Mucosa of stomach (tissue), 1 donor: ENCODE data around the gene MOGAT1.

Experiments
- H3K27me3 ChIP-seq: one replicate; pipeline ENCODE4 v1.7.0; 2013; ENCODE audit warnings: mild to moderate bottlenecking, low read length; ENCODE audit not compliant: control insufficient read depth, insufficient read depth
- H3K36me3 ChIP-seq: one replicate; pipeline ENCODE4 v1.7.0; 2013; ENCODE audit warnings: low read length; ENCODE audit not compliant: control insufficient read depth, insufficient read depth
- H3K4me1 ChIP-seq: one replicate; pipeline ENCODE4 v1.7.0; 2013; ENCODE audit warnings: mild to moderate bottlenecking, low read length; ENCODE audit not compliant: control insufficient read depth, insufficient read depth
- H3K4me3 ChIP-seq: one replicate; pipeline ENCODE4 v1.7.0; 2013; ENCODE audit warnings: low read length
- H3K9ac ChIP-seq: one replicate; pipeline ENCODE4 v1.7.0; 2013; ENCODE audit warnings: mild to moderate bottlenecking, low read length, moderate library complexity
- H3K9me3 ChIP-seq: one replicate; pipeline ENCODE4 v1.7.0; 2013; ENCODE audit warnings: mild to moderate bottlenecking, low read length, moderate library complexity; ENCODE audit not compliant: control insufficient read depth
- donor health status: Pancreatic carcinoma.

Gene MOGAT1

DNA sequence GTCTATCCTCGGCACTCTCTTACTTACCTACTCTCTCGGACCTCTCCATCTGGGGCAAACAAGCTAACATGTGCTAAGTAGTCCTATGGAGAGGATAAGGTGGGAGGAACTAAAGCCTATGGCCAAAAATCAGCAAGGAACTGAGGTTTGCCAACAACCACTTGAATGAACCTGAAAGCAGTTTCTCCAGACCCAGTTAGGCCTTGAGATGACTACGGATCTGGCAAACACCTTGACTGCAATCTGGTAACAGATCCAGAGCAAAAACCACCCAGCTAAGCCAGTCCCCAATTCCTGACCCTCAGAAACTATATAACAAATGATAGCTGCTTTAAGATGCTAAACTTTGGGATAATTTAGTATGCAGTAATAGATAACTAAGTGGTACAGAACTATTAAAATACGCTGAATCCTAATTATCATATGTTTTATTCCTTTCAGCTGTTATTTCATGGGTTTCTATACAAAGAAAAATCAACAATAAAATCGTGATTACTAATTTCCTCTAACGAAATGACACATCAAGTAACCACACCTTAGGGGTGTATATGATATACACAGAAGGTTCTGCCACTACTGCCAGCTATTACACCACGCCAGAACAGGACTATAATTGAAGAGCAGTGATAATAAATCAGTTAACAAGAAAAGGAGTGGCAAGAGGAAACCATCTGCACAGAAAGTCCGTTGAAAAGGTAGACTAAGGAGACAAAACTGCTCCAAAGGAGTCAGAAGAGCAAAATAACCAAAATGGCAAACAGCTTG, 18.8 kb upstream of the MOGAT1 start:
- Histone ChIP-seq H3K4me3 (no peak overlapping the region), H3K9ac (no peak overlapping the region), H3K9me3 (no peaks in the 10 kb centered on the region), H3K36me3 (no peaks in the 10 kb centered on the region), H3K27me3 (no peaks in the 10 kb centered on the region), H3K4me1 (peaks cover 40% of the 10 kb centered on the region)

DNA sequence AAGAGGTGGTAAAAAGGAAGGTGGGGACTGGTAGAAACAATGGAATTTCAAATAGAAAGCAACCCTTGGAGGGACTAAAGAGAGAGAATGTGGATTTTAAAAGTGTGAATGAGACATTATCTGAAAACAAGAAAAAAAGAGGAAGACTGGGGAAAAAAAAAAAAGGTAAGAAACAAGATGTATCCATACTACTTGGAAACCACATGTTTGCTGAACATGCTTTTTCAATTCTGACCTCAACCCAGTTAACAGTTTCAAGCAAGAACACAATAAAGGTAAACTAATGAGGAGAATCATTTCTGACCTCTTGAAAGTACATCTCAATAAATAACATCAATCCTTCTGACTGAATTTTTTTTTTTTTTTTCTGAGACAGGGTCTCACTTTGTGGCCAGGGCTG, 18.2 kb upstream of the MOGAT1 start:
- Histone ChIP-seq H3K4me3 (no peak overlapping the region), H3K27me3 (no peaks in the 10 kb centered on the region), H3K9me3 (no peaks in the 10 kb centered on the region), H3K9ac (no peak overlapping the region), H3K36me3 (no peaks in the 10 kb centered on the region), H3K4me1 (peaks cover 40% of the 10 kb centered on the region)

DNA sequence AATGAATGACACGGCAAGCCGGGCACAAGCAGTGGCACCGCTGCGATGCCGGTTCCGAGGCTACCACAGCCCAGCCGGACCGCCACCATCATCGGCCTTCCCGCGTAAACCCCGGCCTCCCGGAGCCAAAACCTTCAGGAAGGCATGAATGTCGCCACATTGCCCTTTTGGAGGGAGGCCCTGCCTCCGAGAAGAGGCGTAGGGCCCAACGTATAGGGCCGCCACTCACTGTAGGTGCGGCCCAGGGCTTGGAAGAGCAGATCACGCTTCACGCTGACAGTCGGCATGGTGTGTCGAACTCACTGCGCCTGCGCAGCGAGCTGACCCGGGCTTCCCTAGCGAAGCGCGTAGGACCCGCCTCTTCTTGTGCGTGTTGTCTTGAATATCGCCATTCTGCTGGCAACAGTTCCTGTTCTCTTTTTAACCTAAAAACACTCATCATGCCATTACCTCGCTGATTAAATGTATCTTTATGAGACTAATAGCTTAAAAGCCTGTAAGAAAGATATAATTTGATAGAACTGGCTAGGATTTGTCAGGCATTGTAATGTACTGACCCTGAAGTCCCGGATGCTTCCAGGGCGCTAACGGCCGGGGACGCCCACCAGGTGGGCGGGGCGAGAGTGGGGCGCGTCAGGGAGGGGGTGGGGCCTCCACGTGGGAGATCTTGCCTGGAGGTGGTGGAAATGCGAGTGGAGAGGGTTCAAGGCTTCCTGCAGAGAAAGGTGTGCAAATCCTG, 15.5 kb upstream of the MOGAT1 start, which contains the start of gene FARSB:
FARSB (minus strand) TSS at position 306 of the 739 bp plus-strand sequence; CDS start at position 287, 19 bp downstream.
- H3K4me3 ChIP-seq = peak within 1 kb of the TSS; percentile 95
- peaks cover 30% of the 10 kb centered on the region for H3K4me1 ChIP-seq
- H3K9me3 ChIP-seq = no peaks in the 10 kb centered on the region
- H3K27me3 ChIP-seq = no peaks in the 10 kb centered on the region
- peak within 1 kb of the TSS; percentile 87 for H3K9ac ChIP-seq
- no peaks in the 10 kb centered on the region for H3K36me3 ChIP-seq

GRCh38 chr2:222656526-222657446, 14.7 kb upstream of the MOGAT1 start:
- Histone ChIP-seq H3K4me3 (peak overlapping the region; percentile 95), H3K9me3 (no peaks in the 10 kb centered on the region), H3K27me3 (no peaks in the 10 kb centered on the region), H3K36me3 (no peaks in the 10 kb centered on the region), H3K9ac (peak overlapping the region; percentile 87), H3K4me1 (peaks cover 28% of the 10 kb centered on the region)

- Histone ChIP-seq H3K9ac (no peak overlapping the region), H3K4me1 (no peaks in the 10 kb centered on the region), H3K27me3 (no peaks in the 10 kb centered on the region), H3K9me3 (no peaks in the 10 kb centered on the region), H3K36me3 (no peaks in the 10 kb centered on the region), H3K4me3 (no peak overlapping the region)
Measured at GRCh38 chr2:222663479-222663878, 8.0 kb upstream of the MOGAT1 start.

GRCh38 chr2:222668494-222669154, 2.8 kb upstream of the MOGAT1 start:
- H3K9me3 ChIP-seq = no peaks in the 10 kb centered on the region
- H3K4me1 ChIP-seq = peaks cover 6% of the 10 kb centered on the region
- H3K36me3 ChIP-seq = no peaks in the 10 kb centered on the region
- H3K9ac ChIP-seq = no peak overlapping the region
- H3K4me3 ChIP-seq = no peak overlapping the region
- H3K27me3 ChIP-seq = peaks cover 6% of the 10 kb centered on the region

GRCh38 chr2:222669353-222669752, 2.1 kb upstream of the MOGAT1 start:
- H3K4me3 ChIP-seq = no peak overlapping the region
- H3K36me3 ChIP-seq = no peaks in the 10 kb centered on the region
- H3K4me1 ChIP-seq = peaks cover 6% of the 10 kb centered on the region
- H3K9ac ChIP-seq = no peak overlapping the region
- peaks cover 6% of the 10 kb centered on the region for H3K27me3 ChIP-seq
- H3K9me3 ChIP-seq = no peaks in the 10 kb centered on the region

GRCh38 chr2:222670191-222671038, 1.0 kb upstream of the MOGAT1 start:
- Histone ChIP-seq H3K27me3 (peaks cover 6% of the 10 kb centered on the region), H3K9ac (no peak overlapping the region), H3K9me3 (no peaks in the 10 kb centered on the region), H3K4me3 (no peak overlapping the region), H3K4me1 (peaks cover 6% of the 10 kb centered on the region), H3K36me3 (no peaks in the 10 kb centered on the region)

- H3K9ac ChIP-seq = peak overlapping the region; percentile 33
- no peaks in the 10 kb centered on the region for H3K9me3 ChIP-seq
- no peak overlapping the region for H3K4me3 ChIP-seq
- no peaks in the 10 kb centered on the region for H3K36me3 ChIP-seq
- peaks cover 6% of the 10 kb centered on the region for H3K27me3 ChIP-seq
- peaks cover 6% of the 10 kb centered on the region for H3K4me1 ChIP-seq
Measured at GRCh38 chr2:222672068-222672401, 577 bp downstream of the MOGAT1 start.

DNA sequence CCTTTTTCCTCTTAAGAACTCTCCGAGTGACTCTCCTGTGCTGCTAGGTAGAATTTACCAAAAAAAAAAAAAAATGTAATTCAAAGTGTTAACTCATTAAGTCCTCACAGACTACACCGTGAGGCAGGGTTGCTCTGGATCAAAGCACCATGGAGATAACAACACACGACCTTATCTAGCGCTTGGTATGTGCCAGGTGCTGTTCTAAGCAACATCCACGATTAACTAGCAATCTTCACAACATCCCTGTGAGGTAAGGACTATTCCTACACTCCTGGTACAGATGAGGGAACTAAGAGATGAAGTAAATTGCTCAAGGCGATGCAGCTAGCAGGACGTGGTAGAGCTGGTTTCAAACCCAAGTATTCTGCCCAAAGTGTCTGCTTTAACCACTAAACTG, 1.8 kb downstream of the MOGAT1 start:
- Histone ChIP-seq H3K36me3 (no peaks in the 10 kb centered on the region), H3K27me3 (peaks cover 6% of the 10 kb centered on the region), H3K4me3 (no peak overlapping the region), H3K9ac (no peak overlapping the region), H3K9me3 (no peaks in the 10 kb centered on the region), H3K4me1 (peaks cover 6% of the 10 kb centered on the region)

DNA sequence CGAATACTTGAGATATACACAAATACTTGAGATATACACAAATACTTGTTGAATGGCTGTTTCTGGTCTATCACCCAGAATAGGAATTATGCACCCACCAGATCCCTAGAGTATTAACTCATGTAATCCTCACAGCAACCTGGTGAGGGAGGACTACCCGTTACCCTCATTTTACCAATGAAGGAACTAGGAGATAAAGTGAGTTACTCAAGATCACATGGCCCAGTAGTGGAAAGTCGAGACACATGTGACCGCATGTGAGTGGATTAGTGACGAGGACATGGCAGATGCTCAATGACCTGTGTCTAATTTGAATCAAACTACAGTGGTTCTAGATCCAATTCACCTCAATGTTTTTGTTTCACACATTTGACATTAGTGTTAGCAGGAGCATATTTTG, 2.4 kb downstream of the MOGAT1 start:
- no peak overlapping the region for H3K9ac ChIP-seq
- H3K9me3 ChIP-seq = no peaks in the 10 kb centered on the region
- H3K36me3 ChIP-seq = no peaks in the 10 kb centered on the region
- H3K27me3 ChIP-seq = peaks cover 6% of the 10 kb centered on the region
- H3K4me1 ChIP-seq = peaks cover 6% of the 10 kb centered on the region
- no peak overlapping the region for H3K4me3 ChIP-seq
